GM08714 (cell line): ENCODE measurements around the gene TAX1BP3.
A peak's percentile ranks its signal among the peaks of the same experiment; 100 is the strongest.

Experiments
- H3K4me3 ChIP-seq: fragments of 200-500 bp; sonication (Bioruptor generic); 2 replicates; pipeline ENCODE4 v1.5.1; 2014; ENCODE audit warnings: mild to moderate bottlenecking, low read length, inconsistent platforms
- ZNF274 ChIP-seq: IDR thresholded peaks from 2 replicates; pipeline ENCODE4 v1.6.1; 2012; ENCODE audit warnings: mild to moderate bottlenecking, low read depth, low read length

TAX1BP3 gene

GRCh38 chr17:3678821-3679530 lies 10.6 kb upstream of the TAX1BP3 start:
- no peak overlapping the region for H3K4me3 ChIP-seq
- TF ChIP-seq ZNF274 = no peak

- no peak for TF ChIP-seq ZNF274
- H3K4me3 ChIP-seq = no peak overlapping the region
Observed at GRCh38 chr17:3678095-3678820, 9.9 kb upstream of the TAX1BP3 start.

- H3K4me3 ChIP-seq = no peak overlapping the region
- no peak for TF ChIP-seq ZNF274
Observed at GRCh38 chr17:3675886-3676285, 7.5 kb upstream of the TAX1BP3 start.

- no peak overlapping the region for H3K4me3 ChIP-seq
- TF ChIP-seq ZNF274 = no peak
Observed at GRCh38 chr17:3672571-3672970, 4.2 kb upstream of the TAX1BP3 start.

GRCh38 chr17:3669548-3669947 lies 1.2 kb upstream of the TAX1BP3 start:
- H3K4me3 ChIP-seq = peak overlapping the region; percentile 80
- TF ChIP-seq ZNF274 = no peak

- TF ChIP-seq ZNF274 = no peak
- peak overlapping the region; percentile 80 for H3K4me3 ChIP-seq
Observed at GRCh38 chr17:3669085-3669347, 638 bp upstream of the TAX1BP3 start.

GRCh38 chr17:3667366-3668278 lies 756 bp downstream of the TAX1BP3 start:
- no peak for TF ChIP-seq ZNF274
- H3K4me3 ChIP-seq = peak overlapping the region; percentile 87

- H3K4me3 ChIP-seq = no peak overlapping the region
Observed at GRCh38 chr17:3666516-3666915, 1.9 kb downstream of the TAX1BP3 start.

GRCh38 chr17:3665834-3666233 lies 2.5 kb downstream of the TAX1BP3 start:
- no peak for TF ChIP-seq ZNF274
- no peak overlapping the region for H3K4me3 ChIP-seq

More at GRCh38 chr17:3666516-3666915, 1.9 kb downstream of the TAX1BP3 start:
- TF ChIP-seq ZNF274 = no peak

GRCh38 chr17:3663102-3664011 lies 5.0 kb downstream of the TAX1BP3 start:
- TF ChIP-seq ZNF274 = no peak
- H3K4me3 ChIP-seq = no peak overlapping the region

GRCh38 chr17:3660311-3660891 lies 8.0 kb downstream of the TAX1BP3 start:
- no peak for TF ChIP-seq ZNF274
- H3K4me3 ChIP-seq = no peak overlapping the region

- H3K4me3 ChIP-seq = no peak overlapping the region
- no peak for TF ChIP-seq ZNF274
Observed at GRCh38 chr17:3659541-3660111, 8.8 kb downstream of the TAX1BP3 start.
